Gastrocnemius medialis (tissue), 4 donors: Measurements from ENCODE around the gene SFXN5.

Source experiments
- CTCF ChIP-seq, 5 experiments: fragments of 450-650 bp in 3 of 5; fragments of 200-600 bp in 2 of 5; sonication (generic) in 2 of 5; IDR thresholded peaks in 4 of 5; conservative IDR thresholded peaks in 1 of 5; 1 replicate in 4 of 5; 2 replicates in 1 of 5; pipeline ENCODE4 v1.5.1; 2016 to 2019; ENCODE audit warnings: antibody characterized with exemption in 5 of 5, mild to moderate bottlenecking in 3 of 5, moderate library complexity in 3 of 5
- POLR2A ChIP-seq, 2 donors: fragments of 450-650 bp; IDR thresholded peaks; one replicate each; pipeline ENCODE4 v1.6.1; 2017; ENCODE audit warnings: antibody characterized with exemption in 2 of 2, mild to moderate bottlenecking in 2 of 2, moderate library complexity in 2 of 2

DNA sequence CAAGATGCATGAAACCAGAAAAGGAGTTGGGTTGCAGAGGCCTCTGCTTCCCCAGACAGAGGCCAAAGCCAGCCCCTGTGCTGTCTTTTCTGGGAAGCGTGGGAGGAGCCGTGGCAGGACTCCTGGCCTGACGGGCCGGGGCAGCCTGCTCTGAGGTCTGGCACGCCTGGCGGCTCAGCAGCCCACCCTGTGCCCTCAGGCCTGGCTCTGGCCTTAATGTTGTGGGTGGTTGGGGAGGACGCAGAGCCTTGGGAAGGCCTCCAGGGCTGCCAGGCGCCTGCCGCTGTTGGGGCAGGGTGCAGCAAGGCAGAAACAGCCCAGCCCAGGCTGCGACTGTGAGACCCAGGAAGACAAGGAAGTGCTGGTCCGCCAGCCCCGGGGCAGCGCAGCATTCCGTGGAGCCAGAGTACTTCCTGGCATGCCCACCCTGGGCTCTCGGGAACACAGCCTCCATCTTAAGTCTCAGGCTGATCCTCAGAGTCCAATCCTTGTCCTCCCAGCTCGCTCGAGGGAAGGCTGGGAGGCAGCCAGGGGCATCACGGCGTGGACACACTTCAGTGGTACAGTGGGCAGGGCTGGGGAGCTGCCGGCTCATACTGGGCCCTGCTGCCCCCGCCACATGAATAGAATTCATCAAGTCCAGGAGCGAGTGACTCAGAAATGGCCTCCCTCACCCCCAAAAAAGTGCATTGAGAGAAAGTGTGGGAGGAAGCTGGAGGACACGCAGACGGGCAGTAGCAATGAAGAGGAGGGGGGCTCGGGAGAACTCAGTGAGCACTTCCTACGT, 81.5 kb downstream of the SFXN5 start:
- TF ChIP-seq CTCF (IDR thresholded peaks at IDR 0.05 in 4 of 5, conservative IDR thresholded peaks at IDR 0.05 in 1 of 5): no peak
- TF ChIP-seq POLR2A (IDR thresholded peaks at IDR 0.05): no peak
